IMR-90 (cell line): Measurements from ENCODE around the gene CMIP. TPM values are rescaled to one million over a fixed set of nuclear protein-coding genes. Genes with fewer than 3 reads are reported as not detected.
A peak's percentile ranks its signal among the peaks of the same experiment; 100 is the strongest.

Experiments used
- ATAC-seq: fragments of 200-7000 bp; cut with Tn5 transposase; 2 replicates; pipeline ENCODE4 v1.9.1; 2020; ENCODE audit warnings: low read depth, mild to moderate bottlenecking, moderate library complexity
- BruUV-seq: library from RNA; stranded (reverse); fragments of 400-500 nt; replicated peaks from 2 replicates; lab custom pipeline; 2021; lab: Mats Ljungman, UMichigan
- CTCF ChIA-PET: fragments of 300-600 bp; formaldehyde crosslinking; extraction: SDS; loops from one replicate; lab custom pipeline; 2021; ENCODE audit warnings: antibody characterized with exemption; lab: Yijun Ruan, JAX
- POLR2A ChIA-PET: fragments of 300-600 bp; sonication (Branson Sonifier 250); formaldehyde crosslinking; loops from one replicate; lab custom pipeline; 2022; ENCODE audit warnings: antibody characterized with exemption; ENCODE audit not compliant: unreplicated experiment; lab: Charles Lee
- DNase-seq: peaks from one replicate; pipeline ENCODE4 v3.0.0; 2013
- H2AFZ ChIP-seq: replicated peaks from 2 replicates; pipeline ENCODE3; 2013; ENCODE audit warnings: low read length, mild to moderate bottlenecking; ENCODE audit not compliant: poor library complexity
- H2AK5ac ChIP-seq: 2 replicates; pipeline ENCODE4 v1.6.1; 2013; ENCODE audit warnings: low read depth, low read length, inconsistent platforms
- H2AK9ac ChIP-seq: replicated peaks from 2 replicates; pipeline ENCODE3; 2013; ENCODE audit warnings: mild to moderate bottlenecking, low read depth, low read length, moderate library complexity; ENCODE audit not compliant: poor library complexity
- H2BK120ac ChIP-seq: 2 replicates; pipeline ENCODE4 v1.6.1; 2013; ENCODE audit warnings: low read depth, low read length, inconsistent platforms
- H2BK15ac ChIP-seq: 3 replicates; pipeline ENCODE4 v1.6.1; 2013; ENCODE audit warnings: low read depth, low read length, inconsistent platforms
- H2BK20ac ChIP-seq: 2 replicates; pipeline ENCODE4 v1.6.1; 2013; ENCODE audit warnings: low read depth, mild to moderate bottlenecking, inconsistent platforms, low read length, moderate library complexity
- H2BK5ac ChIP-seq: 2 replicates; pipeline ENCODE4 v1.6.1; 2013; ENCODE audit warnings: mild to moderate bottlenecking, low read depth, low read length, inconsistent platforms; ENCODE audit not compliant: poor library complexity, severe bottlenecking
- H3K14ac ChIP-seq: replicated peaks from 2 replicates; pipeline ENCODE4 v1.6.1; 2013; ENCODE audit warnings: low read depth, low read length, inconsistent platforms
- H3K18ac ChIP-seq: 2 replicates; pipeline ENCODE4 v1.6.1; 2013; ENCODE audit warnings: low read depth, low read length, control low read depth
- H3K23ac ChIP-seq: 2 replicates; pipeline ENCODE4 v1.6.1; 2013; ENCODE audit warnings: low read depth, low read length, inconsistent platforms
- H3K27ac ChIP-seq: 2 replicates; pipeline ENCODE4 v1.5.1; 2013; ENCODE audit warnings: mild to moderate bottlenecking, control low read depth, low read length; ENCODE audit not compliant: insufficient read depth
- H3K27me3 ChIP-seq: 2 replicates; pipeline ENCODE4 v1.6.1; 2013; ENCODE audit warnings: low read length; ENCODE audit not compliant: control insufficient read depth, insufficient read depth
- H3K36me3 ChIP-seq: 2 replicates; pipeline ENCODE4 v1.6.1; 2013; ENCODE audit warnings: low read length, mixed read lengths; ENCODE audit not compliant: control insufficient read depth, insufficient read depth
- H3K4ac ChIP-seq: 2 replicates; pipeline ENCODE4 v1.6.1; 2013; ENCODE audit warnings: low read depth, low read length, inconsistent platforms
- H3K4me1 ChIP-seq: 2 replicates; pipeline ENCODE4 v1.6.1; 2013; ENCODE audit warnings: low read length, mixed read lengths; ENCODE audit not compliant: control insufficient read depth, insufficient read depth
- H3K4me2 ChIP-seq: 2 replicates; pipeline ENCODE4 v1.6.1; 2013; ENCODE audit warnings: low read depth, mild to moderate bottlenecking, control low read depth, low read length, moderate library complexity
- H3K4me3 ChIP-seq: 2 replicates; pipeline ENCODE4 v1.5.1; 2013; ENCODE audit warnings: low read depth, mild to moderate bottlenecking, control low read depth, low read length, moderate library complexity; ENCODE audit not compliant: insufficient read depth
- H3K56ac ChIP-seq: 2 replicates; pipeline ENCODE4 v1.6.1; 2013; ENCODE audit warnings: low read length, inconsistent platforms; ENCODE audit not compliant: insufficient read depth; ENCODE audit errors: extremely low read depth
- H3K79me1 ChIP-seq, 2 experiments: 2 replicates each; pipeline ENCODE4 v1.6.1; 2013; ENCODE audit warnings: low read length in 2 of 2, inconsistent platforms in 1 of 2, low read depth in 1 of 2
- H3K9ac ChIP-seq: 2 replicates; pipeline ENCODE4 v1.6.1; 2013; ENCODE audit warnings: low read depth, low read length, control low read depth
- H3K9me1 ChIP-seq: 2 replicates; pipeline ENCODE4 v1.6.1; 2013; ENCODE audit warnings: low read length, inconsistent platforms; ENCODE audit not compliant: insufficient read depth
- H3K9me3 ChIP-seq: 2 replicates; pipeline ENCODE4 v1.6.1; 2013; ENCODE audit warnings: low read length; ENCODE audit not compliant: control insufficient read depth, insufficient read depth
- H4K20me1 ChIP-seq: 2 replicates; pipeline ENCODE4 v1.6.1; 2013; ENCODE audit warnings: low read length, inconsistent platforms; ENCODE audit not compliant: insufficient read depth
- H4K5ac ChIP-seq: 2 replicates; pipeline ENCODE4 v1.6.1; 2013; ENCODE audit warnings: mild to moderate bottlenecking, low read depth, low read length, control low read depth
- H4K8ac ChIP-seq, 2 experiments: 2 replicates each; pipeline ENCODE4 v1.6.1; 2013; ENCODE audit warnings: low read depth in 2 of 2, low read length in 2 of 2, control low read depth in 1 of 2, inconsistent platforms in 1 of 2
- H4K91ac ChIP-seq: 2 replicates; pipeline ENCODE4 v1.6.1; 2013; ENCODE audit warnings: low read depth, low read length, inconsistent platforms; ENCODE audit not compliant: insufficient read depth
- BHLHE40 ChIP-seq: fragments of 150-350 bp; IDR thresholded peaks from 2 replicates; pipeline ENCODE4 v1.6.1; 2016; ENCODE audit warnings: mild to moderate bottlenecking, low read depth, low read length
- CEBPB ChIP-seq: IDR thresholded peaks from 2 replicates; pipeline ENCODE4 v1.6.1; 2012; ENCODE audit warnings: low read depth, low read length, improper control_type of control experiment
- CHD1 ChIP-seq: IDR thresholded peaks from 2 replicates; pipeline ENCODE4 v1.6.1; 2012; ENCODE audit warnings: low read depth, low read length, improper control_type of control experiment
- CTCF ChIP-seq: conservative IDR thresholded peaks from 2 replicates; pipeline ENCODE4 v1.5.1; 2012; ENCODE audit warnings: mild to moderate bottlenecking, low read depth, low read length, improper control_type of control experiment
- ELK1 ChIP-seq: fragments of 150-350 bp; IDR thresholded peaks from 2 replicates; pipeline ENCODE4 v1.6.1; 2016; ENCODE audit warnings: low read depth, mild to moderate bottlenecking, low read length, moderate library complexity, borderline replicate concordance
- FOS ChIP-seq: fragments of 150-350 bp; IDR thresholded peaks from 2 replicates; pipeline ENCODE4 v1.6.1; 2016; ENCODE audit warnings: low read depth, low read length
- MAFK ChIP-seq: IDR thresholded peaks from 2 replicates; pipeline ENCODE4 v1.6.1; 2012; ENCODE audit warnings: low read depth, low read length, improper control_type of control experiment
- MAZ ChIP-seq: IDR thresholded peaks from 2 replicates; pipeline ENCODE4 v1.6.1; 2012; ENCODE audit warnings: low read depth, mild to moderate bottlenecking, low read length, improper control_type of control experiment, moderate library complexity, borderline replicate concordance
- MXI1 ChIP-seq: IDR thresholded peaks from 2 replicates; pipeline ENCODE4 v1.6.1; 2012; ENCODE audit warnings: low read depth, mild to moderate bottlenecking, low read length, moderate library complexity, borderline replicate concordance
- NFE2L2 ChIP-seq: fragments of 150-350 bp; IDR thresholded peaks from 2 replicates; pipeline ENCODE4 v1.6.1; 2016; ENCODE audit warnings: low read depth, mild to moderate bottlenecking, low read length
- POLR2A ChIP-seq: IDR thresholded peaks from 2 replicates; pipeline ENCODE4 v1.6.1; 2012; ENCODE audit warnings: mild to moderate bottlenecking, low read depth, low read length
- RAD21 ChIP-seq: IDR thresholded peaks from 2 replicates; pipeline ENCODE4 v1.6.1; 2012; ENCODE audit warnings: low read length, improper control_type of control experiment
- RCOR1 ChIP-seq: IDR thresholded peaks from 2 replicates; pipeline ENCODE4 v1.6.1; 2012; ENCODE audit warnings: mild to moderate bottlenecking, low read length, improper control_type of control experiment; ENCODE audit not compliant: insufficient replicate concordance
- RFX5 ChIP-seq: IDR thresholded peaks from 2 replicates; pipeline ENCODE4 v1.8.0; 2012; ENCODE audit warnings: low read depth, mild to moderate bottlenecking, low read length, moderate library complexity
- SMC3 ChIP-seq: fragments of 150-350 bp; IDR thresholded peaks from 2 replicates; pipeline ENCODE4 v1.6.1; 2016; ENCODE audit warnings: low read depth, mild to moderate bottlenecking, antibody characterized with exemption, low read length, moderate library complexity
- USF2 ChIP-seq: fragments of 150-350 bp; IDR thresholded peaks from 2 replicates; pipeline ENCODE4 v1.6.1; 2017; ENCODE audit warnings: mild to moderate bottlenecking, antibody characterized with exemption, low read length, low read depth
- WGBS, 2 experiments: methylation state at CpG; one replicate each; pipeline versions ENCODE4 v1.1.5 to v1.1.7; 2013; ENCODE audit warnings: missing lambda C conversion rate in 2 of 2; ENCODE audit not compliant: insufficient read length in 1 of 2; ENCODE audit errors: extremely low coverage in 2 of 2; 5-methylcytosine and 5-hydroxymethylcytosine counted together
- dilution Hi-C: fragments of 300-500 bp; cut with HindIII; formaldehyde crosslinking; loops from one replicate; pipeline ENCODE4 v1.14.3; 2018; ENCODE audit warnings: low sequenced_read_pairs; ENCODE audit not compliant: unreplicated experiment
- in situ Hi-C: fragments of 300-500 bp; cut with MboI; formaldehyde crosslinking; loops from 3 replicates; pipeline ENCODE4 v1.14.3; 2019; ENCODE audit warnings: low sequenced_read_pairs, inconsistent platforms, mixed read lengths
- intact Hi-C: fragments of 100-400 bp; cut with micrococcal nuclease; formaldehyde crosslinking; loops from 2 replicates; pipeline ENCODE4 v1.10.0; 2022
- polyA plus RNA-seq, 3 experiments: library from polyadenylated mRNA; depleted of rRNA; stranded (reverse); fragments of >200 nt; gene quantifications; 2 replicates each; pipeline ENCODE4 v1.2.3, GENCODE V29; 2012; ENCODE audit warnings: low replicate concordance in 1 of 3
- total RNA-seq: library from RNA; depleted of rRNA; stranded (reverse); fragments of >200 nt; gene quantifications from 2 replicates; pipeline ENCODE4 v1.2.3, GENCODE V29; 2012

Gene CMIP
- total and polyA plus RNA-seq, 2 of the 4 experiments (the other 2 are of a cell fraction), result 3.2 to 11.6 TPM

- H3K18ac ChIP-seq, result no peak overlapping the region
- no peak overlapping the region for H3K9ac ChIP-seq
- H2BK5ac ChIP-seq, result no peak overlapping the region
- H3K27me3 ChIP-seq, result no peaks in the 10 kb centered on the region
- no peak overlapping the region for H4K8ac ChIP-seq
- H3K27ac ChIP-seq, result no peak overlapping the region
- no peak overlapping the region for H3K14ac ChIP-seq
- no peak overlapping the region for H3K4me2 ChIP-seq
- H2BK20ac ChIP-seq, result no peak overlapping the region
- ChIA-PET POLR2A (no interaction called here), CTCF (no interaction called here)
- H4K5ac ChIP-seq, result no peak overlapping the region
- DNase-seq, result no peak
- no peaks in the 10 kb centered on the region for H4K20me1 ChIP-seq
- H2AFZ ChIP-seq, result peak overlapping the region; percentile 41
- H4K91ac ChIP-seq, result no peak overlapping the region
- no peak overlapping the region for H3K4me3 ChIP-seq
- 90% methylated on average over 2 of the region's 11 CpGs; no CpG with 5 or more reads in 1 of the 2 experiments for WGBS, 2 experiments
- TF ChIP-seq NFE2L2 (no peak), MAZ (no peak), USF2 (no peak), RCOR1 (no peak), CHD1 (no peak), MAFK (no peak), POLR2A (no peak), RAD21 (no peak), SMC3 (no peak), MXI1 (no peak), CTCF (no peak), BHLHE40 (no peak), CEBPB (no peak), RFX5 (no peak), FOS (no peak), ELK1 (no peak)
- H3K56ac ChIP-seq, result no peak overlapping the region
- no TSS peak for BruUV-seq
- intact Hi-C loops, result no loop called here
- no peak overlapping the region for H3K23ac ChIP-seq
- no peaks in the 10 kb centered on the region for H3K79me1 ChIP-seq
- no peak overlapping the region for H2BK120ac ChIP-seq
- no peaks in the 10 kb centered on the region; the same call in 1 of the 2 replicates for H3K9me1 ChIP-seq
- no peaks in the 10 kb centered on the region for H3K4me1 ChIP-seq
- dilution Hi-C loops, result no loop called here
- no peaks in the 10 kb centered on the region for H3K36me3 ChIP-seq
- in situ Hi-C loops, result no loop called here
- H3K4ac ChIP-seq, result no peak overlapping the region
- no peak overlapping the region for H2AK9ac ChIP-seq
- peaks cover 3% of the 10 kb centered on the region; the same call in 1 of the 2 replicates for H3K9me3 ChIP-seq
- no peak overlapping the region for H2AK5ac ChIP-seq
- no peak overlapping the region for H2BK15ac ChIP-seq
- ATAC-seq, result no peak
Observed at GRCh38 chr16:81421536-81421935, 23.1 kb upstream of the CMIP start.
